HEK293 (cell line): ENCODE results near the gene MAML2.

Experiments
- CTCF ChIA-PET: fragments of 350-600 bp; formaldehyde crosslinking; extraction: SDS; loops from one replicate; lab custom pipeline; 2021; ENCODE audit warnings: antibody characterized with exemption; lab: Yijun Ruan, JAX
- POLR2A ChIA-PET: fragments of 300-600 bp; formaldehyde crosslinking; extraction: SDS; loops from one replicate; lab custom pipeline; 2020; ENCODE audit warnings: antibody characterized with exemption, inconsistent platforms; lab: Yijun Ruan, JAX
- H3K27ac ChIP-seq: fragments of 200-500 bp; sonication (Bioruptor generic); 2 replicates; pipeline ENCODE4 v1.5.1; 2014; ENCODE audit warnings: low read depth, low read length, control low read depth, inconsistent platforms; ENCODE audit errors: extremely low read depth
- H3K36me3 ChIP-seq, 2 experiments: fragments of 200-500 bp in 1 of 2; sonication (Bioruptor generic) in 1 of 2; 1 replicate in 1 of 2; 2 replicates in 1 of 2; pipeline ENCODE4 v1.5.1; 2014 to 2017; ENCODE audit warnings: inconsistent platforms in 2 of 2, low read length in 2 of 2; ENCODE audit not compliant: control insufficient read depth in 2 of 2, insufficient read depth in 1 of 2
- H3K4me1 ChIP-seq: fragments of 200-500 bp; sonication (Bioruptor generic); 2 replicates; pipeline ENCODE4 v1.5.1; 2014; ENCODE audit warnings: mild to moderate bottlenecking, low read length, inconsistent platforms; ENCODE audit not compliant: control insufficient read depth, insufficient read depth
- H3K4me3 ChIP-seq: 2 replicates; pipeline ENCODE4 v1.5.1; 2011; ENCODE audit warnings: low read depth, mild to moderate bottlenecking, control low read depth, low read length, moderate library complexity
- H3K9me3 ChIP-seq: fragments of 200-500 bp; sonication (Bioruptor generic); 2 replicates; pipeline ENCODE4 v1.5.1; 2014; ENCODE audit warnings: low read depth, low read length, inconsistent platforms; ENCODE audit not compliant: control insufficient read depth, insufficient read depth
- BCL11A ChIP-seq: fragments of 450-650 bp; formaldehyde crosslinking; IDR thresholded peaks from 2 replicates; pipeline ENCODE4 v1.5.1; 2016; ENCODE audit warnings: low read depth, missing biosample characterization, missing genetic modification characterization
- FEZF1 ChIP-seq: fragments of 450-650 bp; formaldehyde crosslinking; IDR thresholded peaks from 2 replicates; pipeline ENCODE4 v1.5.1; 2016; ENCODE audit warnings: missing biosample characterization, missing genetic modification characterization
- KLF9 ChIP-seq: fragments of 450-650 bp; formaldehyde crosslinking; IDR thresholded peaks from 2 replicates; pipeline ENCODE4 v1.5.1; 2016; ENCODE audit warnings: missing biosample characterization, missing genetic modification characterization, low read depth
- RBAK ChIP-seq: fragments of 450-650 bp; formaldehyde crosslinking; IDR thresholded peaks from 2 replicates; pipeline ENCODE4 v1.5.1; 2016; ENCODE audit warnings: missing biosample characterization, missing genetic modification characterization
- SCRT1 ChIP-seq: fragments of 450-650 bp; formaldehyde crosslinking; IDR thresholded peaks from 2 replicates; pipeline ENCODE4 v1.5.1; 2016; ENCODE audit warnings: missing biosample characterization, missing genetic modification characterization, borderline replicate concordance
- SP2 ChIP-seq: fragments of 450-650 bp; formaldehyde crosslinking; IDR thresholded peaks from 2 replicates; pipeline ENCODE4 v1.5.1; 2016; ENCODE audit warnings: missing biosample characterization, missing genetic modification characterization
- ZBTB21 ChIP-seq: fragments of 450-650 bp; formaldehyde crosslinking; IDR thresholded peaks from 2 replicates; pipeline ENCODE4 v1.5.1; 2017; ENCODE audit warnings: missing biosample characterization, missing genetic modification characterization
- ZNF133 ChIP-seq: fragments of 450-650 bp; formaldehyde crosslinking; IDR thresholded peaks from 2 replicates; pipeline ENCODE4 v1.5.1; 2016; ENCODE audit warnings: missing biosample characterization, missing genetic modification characterization
- ZNF140 ChIP-seq: fragments of 450-650 bp; formaldehyde crosslinking; IDR thresholded peaks from 2 replicates; pipeline ENCODE4 v1.5.1; 2016; ENCODE audit warnings: missing biosample characterization, missing genetic modification characterization
- ZNF211 ChIP-seq: fragments of 450-650 bp; formaldehyde crosslinking; IDR thresholded peaks from 2 replicates; pipeline ENCODE4 v1.5.1; 2016; ENCODE audit warnings: low read depth, missing biosample characterization, missing genetic modification characterization
- ZNF23 ChIP-seq: fragments of 450-650 bp; formaldehyde crosslinking; IDR thresholded peaks from 2 replicates; pipeline ENCODE4 v1.5.1; 2016; ENCODE audit warnings: missing biosample characterization, missing genetic modification characterization, borderline replicate concordance
- ZNF274 ChIP-seq, 2 experiments: fragments of 200-500 bp in 1 of 2; fragments of 450-650 bp in 1 of 2; sonication (Bioruptor generic) in 1 of 2; formaldehyde crosslinking in 1 of 2; IDR thresholded peaks; 2 replicates each; pipeline versions ENCODE4 v1.5.1 to v1.6.1; 2014 to 2016; ENCODE audit warnings: borderline replicate concordance in 1 of 2, inconsistent platforms in 1 of 2, low read length in 1 of 2, missing biosample characterization in 1 of 2, missing genetic modification characterization in 1 of 2
- ZNF302 ChIP-seq: fragments of 450-650 bp; formaldehyde crosslinking; IDR thresholded peaks from 2 replicates; pipeline ENCODE4 v1.5.1; 2016; ENCODE audit warnings: missing biosample characterization, missing genetic modification characterization, low read depth
- ZNF341 ChIP-seq: fragments of 450-650 bp; formaldehyde crosslinking; IDR thresholded peaks from 2 replicates; pipeline ENCODE4; 2016; ENCODE audit warnings: low read depth, missing biosample characterization, missing genetic modification characterization
- ZNF610 ChIP-seq: fragments of 450-650 bp; formaldehyde crosslinking; IDR thresholded peaks from 2 replicates; pipeline ENCODE4 v1.5.1; 2016; ENCODE audit warnings: missing biosample characterization, missing genetic modification characterization, borderline replicate concordance
- ZNF658 ChIP-seq: fragments of 450-650 bp; formaldehyde crosslinking; IDR thresholded peaks from 2 replicates; pipeline ENCODE4; 2016; ENCODE audit warnings: missing biosample characterization, missing genetic modification characterization
- TF ChIP-seq, protein P1 (sequence below): fragments of 450-650 bp; formaldehyde crosslinking; IDR thresholded peaks from 2 replicates; pipeline ENCODE4 v1.5.0; 2017; ENCODE audit warnings: missing biosample characterization, missing genetic modification characterization, borderline replicate concordance
- TF ChIP-seq, protein P2 (sequence below): fragments of 450-650 bp; formaldehyde crosslinking; IDR thresholded peaks from 2 replicates; pipeline ENCODE4 v1.5.1; 2016; ENCODE audit warnings: missing biosample characterization, missing genetic modification characterization, borderline replicate concordance

The MAML2 gene

DNA sequence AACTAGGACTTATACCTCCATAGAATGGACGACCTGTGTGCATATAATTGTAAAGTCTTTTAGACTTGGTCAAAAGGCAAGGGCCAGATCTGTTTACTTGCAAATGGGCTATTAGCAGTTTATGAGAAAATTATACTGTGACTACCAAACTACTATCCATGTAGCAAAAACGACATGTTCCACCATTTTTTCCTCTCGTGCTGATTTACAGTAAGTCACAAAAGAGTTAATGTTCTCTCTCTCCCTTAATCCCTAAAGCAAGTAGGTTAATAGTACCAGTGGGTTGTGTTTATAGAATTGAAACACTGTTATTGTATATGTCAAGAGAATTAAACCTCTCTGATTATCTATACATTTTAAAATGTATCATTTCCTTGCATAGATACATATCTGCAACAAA is 147.3 kb downstream of the MAML2 start:
- CTCF ChIA-PET: interaction anchor here (0.6 kb wide), 1 partner anchor 148 kb away, joined by 4 read pairs; no protein-coding TSS in a partner anchor
- Histone ChIP-seq H3K4me3 (no peak overlapping the region), H3K27ac (no peak overlapping the region), H3K36me3 (no peaks in the 10 kb centered on the region)
- no peak for TF ChIP-seq ZNF341 (tag by site-specific recombination)
- TF ChIP-seq ZBTB21 (tag by site-specific recombination): no peak
- no peak for TF ChIP-seq ZNF274 (IDR thresholded peaks at IDR 0.05; ENCODE audit: low read length)
- no peak for TF ChIP-seq ZNF274 (tag by site-specific recombination; IDR thresholded peaks at IDR 0.05; ENCODE audit: borderline replicate concordance)
- no peak for TF ChIP-seq ZNF133 (tag by site-specific recombination)
- TF ChIP-seq ZNF610 (tag by site-specific recombination): no peak
- no peak for TF ChIP-seq ZNF302 (tag by site-specific recombination)
- TF ChIP-seq, all 188 proteins: peak for 0
- H3K4me1 ChIP-seq: peaks cover 5% of the 10 kb centered on the region; the same call in 1 of the 2 replicates
- H3K9me3 ChIP-seq: no peaks in the 10 kb centered on the region
- POLR2A ChIA-PET: no interaction called here

DNA sequence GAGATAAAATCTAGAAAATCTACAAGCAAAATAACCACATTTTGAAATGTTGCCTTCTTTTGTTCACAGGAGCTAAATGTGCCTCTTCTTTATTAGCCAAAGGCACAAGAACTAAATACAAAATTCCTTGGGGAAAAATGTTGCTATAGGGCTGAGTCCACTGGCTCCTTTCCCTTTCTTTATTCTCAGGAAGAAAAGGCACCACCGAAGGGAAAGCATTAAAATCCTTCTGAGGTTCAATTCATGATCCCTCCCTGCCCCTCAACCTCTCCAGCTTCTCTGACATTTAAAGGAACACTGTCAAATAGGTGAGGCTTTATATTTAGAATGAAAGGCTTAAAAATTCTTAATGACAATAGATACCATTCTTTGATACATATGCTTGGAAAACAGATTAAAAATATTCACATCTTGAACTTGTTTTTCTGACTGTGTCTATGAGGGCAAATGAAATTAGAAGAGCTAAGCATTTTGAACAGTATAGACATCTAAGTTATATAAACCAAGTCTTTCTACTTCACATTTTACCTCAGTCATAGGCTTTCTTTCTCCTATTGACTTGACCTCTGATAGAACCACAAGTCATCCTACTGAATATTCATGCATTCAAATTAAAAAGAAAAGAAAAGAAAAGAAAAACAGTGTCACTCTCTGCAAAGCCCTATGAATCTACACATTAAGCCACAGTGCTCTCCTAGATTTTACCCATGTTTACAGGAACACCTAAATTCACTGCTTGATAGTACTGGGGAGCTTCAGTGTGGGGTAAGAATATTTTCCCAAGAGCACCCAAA is 148.2 kb downstream of the MAML2 start:
- no peaks in the 10 kb centered on the region for H3K9me3 ChIP-seq
- TF ChIP-seq ZNF658 (no peak), RBAK (tag by site-specific recombination) (no peak)
- POLR2A ChIA-PET: no interaction called here
- peaks cover 5% of the 10 kb centered on the region; the same call in 1 of the 2 replicates for H3K4me1 ChIP-seq
- H3K36me3 ChIP-seq: no peaks in the 10 kb centered on the region
- CTCF ChIA-PET: interaction anchor here (0.5 to 1.0 kb wide), 3 partner anchors 45 to 149 kb away, joined by 3 to 4 read pairs (median 4); no protein-coding TSS in a partner anchor
- H3K27ac ChIP-seq: no peak overlapping the region
- H3K4me3 ChIP-seq: no peak overlapping the region

DNA sequence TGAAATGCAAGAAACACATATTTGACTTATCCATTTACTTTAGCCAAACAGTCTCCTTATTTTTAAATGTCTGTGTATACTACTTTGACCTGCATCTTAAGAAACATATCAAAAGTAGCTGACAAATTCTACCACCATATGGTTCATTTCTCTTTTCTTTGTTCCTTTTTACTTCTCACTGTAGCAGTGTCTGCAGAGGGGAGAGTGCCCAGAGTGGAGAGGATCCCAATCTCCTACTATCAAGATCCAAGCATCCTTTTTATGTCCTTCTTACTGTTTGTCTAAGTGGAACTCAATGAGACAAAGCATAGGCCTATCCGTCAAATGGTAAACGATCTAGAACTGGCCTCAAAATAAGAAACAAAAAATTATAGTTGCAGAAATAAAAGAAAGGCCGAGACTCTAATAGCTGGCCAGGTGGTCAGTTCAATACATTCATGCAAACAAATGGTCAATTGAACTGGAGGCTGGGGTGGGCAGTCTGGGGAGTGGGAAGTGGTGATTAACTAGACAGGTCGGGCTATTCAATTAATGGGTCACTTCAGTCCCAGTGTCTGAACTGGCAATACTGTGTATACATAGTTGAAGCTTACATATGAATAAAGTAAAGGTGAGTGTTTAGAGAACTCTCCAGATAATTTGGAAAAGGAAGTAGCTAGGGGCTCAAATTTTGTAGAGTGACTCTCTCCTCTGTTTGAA is 149.1 kb downstream of the MAML2 start:
- H3K4me3 ChIP-seq: no peak overlapping the region
- no peak overlapping the region for H3K27ac ChIP-seq
- H3K9me3 ChIP-seq: no peaks in the 10 kb centered on the region
- POLR2A ChIA-PET: no interaction called here
- H3K4me1 ChIP-seq: peaks cover 5% of the 10 kb centered on the region; the same call in 1 of the 2 replicates
- CTCF ChIA-PET: interaction anchor here (0.5 to 1.0 kb wide), 4 partner anchors 19 to 84 kb away, joined by 3 to 4 read pairs (median 3); no protein-coding TSS in a partner anchor
- H3K36me3 ChIP-seq: no peaks in the 10 kb centered on the region
- TF ChIP-seq, protein P1, sequence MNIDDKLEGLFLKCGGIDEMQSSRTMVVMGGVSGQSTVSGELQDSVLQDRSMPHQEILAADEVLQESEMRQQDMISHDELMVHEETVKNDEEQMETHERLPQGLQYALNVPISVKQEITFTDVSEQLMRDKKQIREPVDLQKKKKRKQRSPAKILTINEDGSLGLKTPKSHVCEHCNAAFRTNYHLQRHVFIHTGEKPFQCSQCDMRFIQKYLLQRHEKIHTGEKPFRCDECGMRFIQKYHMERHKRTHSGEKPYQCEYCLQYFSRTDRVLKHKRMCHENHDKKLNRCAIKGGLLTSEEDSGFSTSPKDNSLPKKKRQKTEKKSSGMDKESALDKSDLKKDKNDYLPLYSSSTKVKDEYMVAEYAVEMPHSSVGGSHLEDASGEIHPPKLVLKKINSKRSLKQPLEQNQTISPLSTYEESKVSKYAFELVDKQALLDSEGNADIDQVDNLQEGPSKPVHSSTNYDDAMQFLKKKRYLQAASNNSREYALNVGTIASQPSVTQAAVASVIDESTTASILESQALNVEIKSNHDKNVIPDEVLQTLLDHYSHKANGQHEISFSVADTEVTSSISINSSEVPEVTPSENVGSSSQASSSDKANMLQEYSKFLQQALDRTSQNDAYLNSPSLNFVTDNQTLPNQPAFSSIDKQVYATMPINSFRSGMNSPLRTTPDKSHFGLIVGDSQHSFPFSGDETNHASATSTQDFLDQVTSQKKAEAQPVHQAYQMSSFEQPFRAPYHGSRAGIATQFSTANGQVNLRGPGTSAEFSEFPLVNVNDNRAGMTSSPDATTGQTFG (tag by site-specific recombination): no peak
- TF ChIP-seq SP2 (tag by site-specific recombination): no peak
- no peak for TF ChIP-seq ZNF274 (IDR thresholded peaks at IDR 0.05; ENCODE audit: low read length)
- no peak for TF ChIP-seq ZNF274 (tag by site-specific recombination; IDR thresholded peaks at IDR 0.05; ENCODE audit: borderline replicate concordance)
- no peak for TF ChIP-seq ZNF23 (tag by site-specific recombination)
- TF ChIP-seq KLF9: no peak
- TF ChIP-seq SCRT1 (tag by site-specific recombination): no peak
- no peak for TF ChIP-seq ZNF140 (tag by site-specific recombination)
- TF ChIP-seq BCL11A: no peak
- TF ChIP-seq ZNF211: no peak
- TF ChIP-seq, protein P2, sequence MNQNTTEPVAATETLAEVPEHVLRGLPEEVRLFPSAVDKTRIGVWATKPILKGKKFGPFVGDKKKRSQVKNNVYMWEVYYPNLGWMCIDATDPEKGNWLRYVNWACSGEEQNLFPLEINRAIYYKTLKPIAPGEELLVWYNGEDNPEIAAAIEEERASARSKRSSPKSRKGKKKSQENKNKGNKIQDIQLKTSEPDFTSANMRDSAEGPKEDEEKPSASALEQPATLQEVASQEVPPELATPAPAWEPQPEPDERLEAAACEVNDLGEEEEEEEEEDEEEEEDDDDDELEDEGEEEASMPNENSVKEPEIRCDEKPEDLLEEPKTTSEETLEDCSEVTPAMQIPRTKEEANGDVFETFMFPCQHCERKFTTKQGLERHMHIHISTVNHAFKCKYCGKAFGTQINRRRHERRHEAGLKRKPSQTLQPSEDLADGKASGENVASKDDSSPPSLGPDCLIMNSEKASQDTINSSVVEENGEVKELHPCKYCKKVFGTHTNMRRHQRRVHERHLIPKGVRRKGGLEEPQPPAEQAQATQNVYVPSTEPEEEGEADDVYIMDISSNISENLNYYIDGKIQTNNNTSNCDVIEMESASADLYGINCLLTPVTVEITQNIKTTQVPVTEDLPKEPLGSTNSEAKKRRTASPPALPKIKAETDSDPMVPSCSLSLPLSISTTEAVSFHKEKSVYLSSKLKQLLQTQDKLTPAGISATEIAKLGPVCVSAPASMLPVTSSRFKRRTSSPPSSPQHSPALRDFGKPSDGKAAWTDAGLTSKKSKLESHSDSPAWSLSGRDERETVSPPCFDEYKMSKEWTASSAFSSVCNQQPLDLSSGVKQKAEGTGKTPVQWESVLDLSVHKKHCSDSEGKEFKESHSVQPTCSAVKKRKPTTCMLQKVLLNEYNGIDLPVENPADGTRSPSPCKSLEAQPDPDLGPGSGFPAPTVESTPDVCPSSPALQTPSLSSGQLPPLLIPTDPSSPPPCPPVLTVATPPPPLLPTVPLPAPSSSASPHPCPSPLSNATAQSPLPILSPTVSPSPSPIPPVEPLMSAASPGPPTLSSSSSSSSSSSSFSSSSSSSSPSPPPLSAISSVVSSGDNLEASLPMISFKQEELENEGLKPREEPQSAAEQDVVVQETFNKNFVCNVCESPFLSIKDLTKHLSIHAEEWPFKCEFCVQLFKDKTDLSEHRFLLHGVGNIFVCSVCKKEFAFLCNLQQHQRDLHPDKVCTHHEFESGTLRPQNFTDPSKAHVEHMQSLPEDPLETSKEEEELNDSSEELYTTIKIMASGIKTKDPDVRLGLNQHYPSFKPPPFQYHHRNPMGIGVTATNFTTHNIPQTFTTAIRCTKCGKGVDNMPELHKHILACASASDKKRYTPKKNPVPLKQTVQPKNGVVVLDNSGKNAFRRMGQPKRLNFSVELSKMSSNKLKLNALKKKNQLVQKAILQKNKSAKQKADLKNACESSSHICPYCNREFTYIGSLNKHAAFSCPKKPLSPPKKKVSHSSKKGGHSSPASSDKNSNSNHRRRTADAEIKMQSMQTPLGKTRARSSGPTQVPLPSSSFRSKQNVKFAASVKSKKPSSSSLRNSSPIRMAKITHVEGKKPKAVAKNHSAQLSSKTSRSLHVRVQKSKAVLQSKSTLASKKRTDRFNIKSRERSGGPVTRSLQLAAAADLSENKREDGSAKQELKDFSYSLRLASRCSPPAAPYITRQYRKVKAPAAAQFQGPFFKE (tag by site-specific recombination): no peak
- no peak for TF ChIP-seq FEZF1 (tag by site-specific recombination)
